ENCODE measurements around the gene CYTH3. TPM values are rescaled to one million over a fixed set of nuclear protein-coding genes. Genes with fewer than 3 reads are reported as not detected.

Gene CYTH3
- total and polyA plus RNA-seq, 2 of the 8 experiments (the other 6 are each of a cell fraction or from before 2014, with no cell fraction given) = 10.3 to 11.9 TPM

GRCh38 chr7:6268023-6268900 lies 4.2 kb downstream of the CYTH3 start:
- Histone ChIP-seq H2AK5ac (ENCODE audit: low read depth, low read length) (no peak overlapping the region), H4K20me1 (replicated peaks in 1 of 2; ENCODE audit: control insufficient read depth in 1 of 2, insufficient read depth in 2 of 2, low read length in 2 of 2) (peaks cover 4 to 12% of the 10 kb centered on the region in 2 experiments), H3K27ac (ENCODE audit: low read depth, low read length) (no peak overlapping the region), H3K23ac (ENCODE audit: insufficient read length) (no peak overlapping the region), H3K4me3 (ENCODE audit: extremely low read depth in 1 of 4, insufficient read depth in 2 of 4, low read depth in 3 of 4, low read length in 4 of 4) (no peak overlapping the region), H3K4ac (replicated peaks; ENCODE audit: insufficient read length, low read depth, low read length) (no peak overlapping the region), H3K9ac (replicated peaks in 1 of 4; ENCODE audit: extremely low read depth in 1 of 4, low read depth in 3 of 4, low read length in 3 of 4) (no peak overlapping the region), H3K4me2 (ENCODE audit: insufficient read depth in 1 of 2, low read depth in 2 of 2, low read length in 2 of 2) (no peak overlapping the region), H4K8ac (ENCODE audit: extremely low read depth, insufficient read depth, low read length) (no peak overlapping the region), H4K5ac (ENCODE audit: insufficient read length, low read depth, low read length) (no peak overlapping the region), H2BK12ac (ENCODE audit: low read depth, low read length) (no peak overlapping the region), H3K4me1 (replicated peaks in 1 of 4; ENCODE audit: control insufficient read depth in 3 of 4, insufficient read depth in 4 of 4, low read length in 3 of 4) (peaks cover under 1 to 11% (median 8%) of the 10 kb centered on the region in 4 experiments; a peak in 5 of 7 replicates), H3K56ac (replicated peaks; ENCODE audit: insufficient read length, low read depth, low read length) (no peak overlapping the region), H3K79me1 (ENCODE audit: low read depth, low read length) (peaks cover 13% of the 10 kb centered on the region; the same call in 1 of the 2 replicates), H3K36me3 (ENCODE audit: control insufficient read depth in 2 of 4, insufficient read depth in 4 of 4, low read length in 3 of 4) (no peaks in the 10 kb centered on the region), H2BK5ac (ENCODE audit: low read depth, low read length) (no peak overlapping the region), H3K18ac (ENCODE audit: extremely low read depth, low read length) (no peak overlapping the region), H3K14ac (ENCODE audit: insufficient read length) (no peak overlapping the region), H3K23me2 (ENCODE audit: low read depth, low read length) (peaks cover 12% of the 10 kb centered on the region; the same call in 1 of the 2 replicates), H4K91ac (replicated peaks; ENCODE audit: insufficient read length, low read length) (no peak overlapping the region), H3K9me3 (ENCODE audit: insufficient read depth in 2 of 2, low read depth in 1 of 2, low read length in 1 of 2) (no peaks in the 10 kb centered on the region), H2BK20ac (ENCODE audit: low read length) (no peak overlapping the region), H2AFZ (ENCODE audit: low read length) (no peak overlapping the region), H3K79me2 (ENCODE audit: control insufficient read depth in 1 of 2, insufficient read depth in 2 of 2, low read length in 2 of 2) (peaks cover 0 to 25% of the 10 kb centered on the region in 2 experiments; a peak in 1 of 4 replicates), H2BK15ac (ENCODE audit: low read length) (no peak overlapping the region), H2BK120ac (replicated peaks; ENCODE audit: low read depth, low read length) (no peak overlapping the region), H3K27me3 (replicated peaks in 1 of 4; ENCODE audit: control insufficient read depth in 3 of 4, extremely low read depth in 1 of 4, insufficient read depth in 3 of 4, low read length in 3 of 4) (peaks cover 0 to 9% (median 6%) of the 10 kb centered on the region in 4 experiments; a peak in 4 of 7 replicates)
- DNase-seq (ENCODE audit: low read depth in 1 of 2, low spot score in 2 of 2) = no peak
- ChIA-PET POLR2A (ENCODE audit: partially characterized antibody) (interaction anchor here (1.6 kb wide), 1 partner anchor 34 kb away, joined by 3 read pairs; no protein-coding TSS in a partner anchor), CTCF (ENCODE audit: partially characterized antibody) (interaction anchor here (0.6 to 4.6 kb wide), 13 partner anchors 12 to 172 kb away, joined by 3 to 25 read pairs (median 3); no protein-coding TSS in a partner anchor)
- FAIRE-seq = no peak
- WGBS, 2 experiments (ENCODE audit: extremely low coverage in 1 of 2, insufficient coverage in 1 of 2, insufficient read length in 1 of 2, insufficient replicate concordance in 2 of 2, low coverage in 1 of 2, low lambda C conversion rate in 2 of 2, missing lambda C conversion rate in 1 of 2) = 97% methylated on average over 18 of the region's 18 CpGs; no CpG with 5 or more reads in 1 of the 2 experiments
- TF ChIP-seq EGR1 (IDR thresholded peaks at IDR 0.05; ENCODE audit: borderline replicate concordance, low read depth, low read length) (no peak), MAFK (IDR thresholded peaks at IDR 0.05; ENCODE audit: low read depth, low read length) (no peak), SIX5 (IDR thresholded peaks at IDR 0.05; ENCODE audit: low read depth, low read length) (no peak), RFX5 (IDR thresholded peaks at IDR 0.05; ENCODE audit: borderline replicate concordance, low read depth, low read length) (no peak), PHF8 (conservative IDR thresholded peaks at IDR 0.05; ENCODE audit: low read depth, low read length) (no peak), ATF3 (IDR thresholded peaks at IDR 0.05; ENCODE audit: insufficient read depth, low read depth, low read length) (no peak), EZH2 (IDR thresholded peaks at IDR 0.05; ENCODE audit: low read depth, low read length, severe bottlenecking) (no peak), NRF1 (IDR thresholded peaks at IDR 0.05; ENCODE audit: low read depth, low read length) (no peak), JUN (IDR thresholded peaks at IDR 0.05; ENCODE audit: low read depth, low read length) (no peak), RBBP5 (IDR thresholded peaks at IDR 0.05; ENCODE audit: borderline replicate concordance, low read depth, low read length) (no peak), GTF2F1 (IDR thresholded peaks at IDR 0.05; ENCODE audit: borderline replicate concordance, low read depth, low read length) (no peak)

All from H1 (cell line).